Keratinocyte (primary cell): ENCODE data around the gene PYCR2. TPM values are rescaled to one million over a fixed set of nuclear protein-coding genes. Genes with fewer than 3 reads are reported as not detected.
A peak's percentile ranks its signal among the peaks of the same experiment; 100 is the strongest.

Experiments used
- DNase-seq: peaks from one replicate; pipeline ENCODE4 v3.0.0-alpha.2; 2011; ENCODE audit warnings: low read depth, missing footprints, low spot score
- FAIRE-seq: peaks from 2 replicates; lab custom pipeline; 2011; peaks lifted over from hg19 to GRCh38; lab: Jason Lieb, UNC
- H2AFZ ChIP-seq: 2 replicates; pipeline ENCODE4 v1.6.0; 2012; ENCODE audit warnings: low read length, control low read depth, inconsistent platforms; ENCODE audit not compliant: control insufficient read depth
- H3K27ac ChIP-seq: 2 replicates; pipeline ENCODE4 v1.5.1; 2011; ENCODE audit warnings: low read length; ENCODE audit not compliant: control insufficient read depth, insufficient read depth
- H3K27me3 ChIP-seq: 3 replicates; pipeline ENCODE4 v1.6.0; 2011; ENCODE audit warnings: low read length; ENCODE audit not compliant: control insufficient read depth, insufficient read depth; ENCODE audit errors: extremely low read depth
- H3K36me3 ChIP-seq, 2 experiments: 2 replicates in 1 of 2; 3 replicates in 1 of 2; pipeline ENCODE4 v1.5.1; 2011; ENCODE audit warnings: low read length in 2 of 2, mild to moderate bottlenecking in 1 of 2; ENCODE audit not compliant: control insufficient read depth in 2 of 2, insufficient read depth in 2 of 2; ENCODE audit errors: extremely low read depth in 1 of 2
- H3K4me1 ChIP-seq: 3 replicates; pipeline ENCODE4 v1.5.1; 2011; ENCODE audit warnings: low read length; ENCODE audit not compliant: control insufficient read depth, insufficient read depth; ENCODE audit errors: extremely low read depth
- H3K4me2 ChIP-seq: 3 replicates; pipeline ENCODE4 v1.6.0; 2011; ENCODE audit warnings: low read depth, low read length; ENCODE audit not compliant: control insufficient read depth, insufficient read depth; ENCODE audit errors: extremely low read depth
- H3K4me3 ChIP-seq, 3 experiments: fragments of 200-600 bp in 1 of 3; sonication (generic) in 1 of 3; 2 replicates in 2 of 3; 3 replicates in 1 of 3; pipeline ENCODE4 v1.5.1; 2011 to 2016; ENCODE audit warnings: low read length in 3 of 3, mild to moderate bottlenecking in 3 of 3, control low read depth in 2 of 3, inconsistent platforms in 1 of 3, low read depth in 1 of 3, mixed read lengths in 1 of 3, mixed run types in 1 of 3, moderate library complexity in 1 of 3; ENCODE audit not compliant: control insufficient read depth in 2 of 3, insufficient read depth in 2 of 3; ENCODE audit errors: extremely low read depth in 1 of 3
- H3K79me2 ChIP-seq: 2 replicates; pipeline ENCODE4 v1.6.0; 2012; ENCODE audit warnings: low read length; ENCODE audit not compliant: control insufficient read depth, insufficient read depth
- H3K9ac ChIP-seq: 3 replicates; pipeline ENCODE4 v1.6.0; 2011; ENCODE audit warnings: low read length; ENCODE audit not compliant: control insufficient read depth, insufficient read depth; ENCODE audit errors: extremely low read depth
- H3K9me1 ChIP-seq: 3 replicates; pipeline ENCODE4 v1.6.0; 2011; ENCODE audit warnings: low read length; ENCODE audit not compliant: control insufficient read depth, insufficient read depth; ENCODE audit errors: extremely low read depth
- H3K9me3 ChIP-seq: 2 replicates; pipeline ENCODE4 v1.5.1; 2012; ENCODE audit warnings: low read depth, low read length; ENCODE audit not compliant: control insufficient read depth
- H4K20me1 ChIP-seq: 3 replicates; pipeline ENCODE4 v1.6.0; 2011; ENCODE audit warnings: low read length; ENCODE audit not compliant: control insufficient read depth, insufficient read depth; ENCODE audit errors: extremely low read depth
- EZH2 ChIP-seq: IDR thresholded peaks from one replicate; pipeline ENCODE4 v1.6.1; 2012; ENCODE audit warnings: inconsistent platforms, mild to moderate bottlenecking, low read length, moderate library complexity
- dilution Hi-C: fragments of 300-500 bp; cut with MboI; formaldehyde crosslinking; loops from one replicate; pipeline ENCODE4 v1.7.0; 2020; ENCODE audit warnings: low sequenced_read_pairs; ENCODE audit not compliant: extremely low pct_ligation_motif_present
- polyA plus RNA-seq, 5 experiments: library from polyadenylated mRNA; depleted of rRNA in 3 of 5; stranded (reverse) in 3 of 5; stranded (forward) in 1 of 5; unstranded in 1 of 5; fragments of >200 nt; gene quantifications; 1 replicate in 1 of 5; 2 replicates in 3 of 5; 3 replicates in 1 of 5; pipeline versions ENCODE4 v1.2.1 to v1.2.3, GENCODE V29; 2011 to 2012; ENCODE audit warnings: missing spikeins in 2 of 5, low read depth in 1 of 5, low replicate concordance in 1 of 5
- TF ChIP-seq, protein P1 (sequence below), 3 experiments: IDR thresholded peaks in 1 of 3; conservative IDR thresholded peaks in 1 of 3; optimal IDR thresholded peaks in 1 of 3; 2 replicates in 2 of 3; 3 replicates in 1 of 3; pipeline versions ENCODE3 to v1.5.1; 2011; ENCODE audit warnings: low read length in 3 of 3, mild to moderate bottlenecking in 3 of 3, moderate library complexity in 2 of 3, control low read depth in 1 of 3, inconsistent platforms in 1 of 3; ENCODE audit not compliant: insufficient read depth in 2 of 3; ENCODE audit errors: extremely low read depth in 1 of 3

The PYCR2 gene
- polyA plus RNA-seq, 1 donor (not counting 4 experiments of a cell fraction or from before 2014, with no cell fraction given): 45.5 TPM

GRCh38 chr1:225919906-225920305 is 4.1 kb downstream of the PYCR2 start:
- Histone ChIP-seq H3K79me2 (peaks cover 11% of the 10 kb centered on the region), H3K4me1 (peaks cover 65% of the 10 kb centered on the region), H3K36me3 (peaks cover 4 to 22% of the 10 kb centered on the region in 2 experiments), H3K4me3 (no peak overlapping the region), H3K27ac (peak overlapping the region; percentile 73), H3K9me3 (no peaks in the 10 kb centered on the region), H4K20me1 (peaks cover 7% of the 10 kb centered on the region), H2AFZ (no peak overlapping the region), H3K9me1 (peaks cover 9% of the 10 kb centered on the region), H3K27me3 (no peaks in the 10 kb centered on the region), H3K4me2 (peak overlapping the region; percentile 50), H3K9ac (peak overlapping the region; percentile 60)
- TF ChIP-seq EZH2: no peak
- TF ChIP-seq, protein P1, sequence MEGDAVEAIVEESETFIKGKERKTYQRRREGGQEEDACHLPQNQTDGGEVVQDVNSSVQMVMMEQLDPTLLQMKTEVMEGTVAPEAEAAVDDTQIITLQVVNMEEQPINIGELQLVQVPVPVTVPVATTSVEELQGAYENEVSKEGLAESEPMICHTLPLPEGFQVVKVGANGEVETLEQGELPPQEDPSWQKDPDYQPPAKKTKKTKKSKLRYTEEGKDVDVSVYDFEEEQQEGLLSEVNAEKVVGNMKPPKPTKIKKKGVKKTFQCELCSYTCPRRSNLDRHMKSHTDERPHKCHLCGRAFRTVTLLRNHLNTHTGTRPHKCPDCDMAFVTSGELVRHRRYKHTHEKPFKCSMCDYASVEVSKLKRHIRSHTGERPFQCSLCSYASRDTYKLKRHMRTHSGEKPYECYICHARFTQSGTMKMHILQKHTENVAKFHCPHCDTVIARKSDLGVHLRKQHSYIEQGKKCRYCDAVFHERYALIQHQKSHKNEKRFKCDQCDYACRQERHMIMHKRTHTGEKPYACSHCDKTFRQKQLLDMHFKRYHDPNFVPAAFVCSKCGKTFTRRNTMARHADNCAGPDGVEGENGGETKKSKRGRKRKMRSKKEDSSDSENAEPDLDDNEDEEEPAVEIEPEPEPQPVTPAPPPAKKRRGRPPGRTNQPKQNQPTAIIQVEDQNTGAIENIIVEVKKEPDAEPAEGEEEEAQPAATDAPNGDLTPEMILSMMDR (optimal IDR thresholded peaks at IDR 0.05 in 1 of 3, IDR thresholded peaks at IDR 0.05 in 1 of 3, conservative IDR thresholded peaks at IDR 0.05 in 1 of 3; ENCODE audit: extremely low read depth in 1 of 3, insufficient read depth in 2 of 3, low read length in 3 of 3): no peak
- FAIRE-seq (peak; percentile 93), DNase-seq (peak; percentile 48)
- dilution Hi-C loops: no loop called here

GRCh38 chr1:225918280-225918679 is 5.8 kb downstream of the PYCR2 start:
- H3K79me2 ChIP-seq: peaks cover 6% of the 10 kb centered on the region
- H3K4me2 ChIP-seq: no peak overlapping the region
- peaks cover 65% of the 10 kb centered on the region for H3K4me1 ChIP-seq
- peaks cover 6 to 22% of the 10 kb centered on the region in 2 experiments for H3K36me3 ChIP-seq
- DNase-seq: no peak
- H3K27me3 ChIP-seq: no peaks in the 10 kb centered on the region
- H3K27ac ChIP-seq: no peak overlapping the region
- TF ChIP-seq EZH2: no peak
- TF ChIP-seq, protein P1 (optimal IDR thresholded peaks at IDR 0.05 in 1 of 3, IDR thresholded peaks at IDR 0.05 in 1 of 3, conservative IDR thresholded peaks at IDR 0.05 in 1 of 3; ENCODE audit: extremely low read depth in 1 of 3, insufficient read depth in 2 of 3, low read length in 3 of 3): no peak
- no peak overlapping the region for H3K9ac ChIP-seq
- no peak for FAIRE-seq
- no peak overlapping the region for H3K4me3 ChIP-seq
- dilution Hi-C loops: no loop called here
- no peak overlapping the region for H2AFZ ChIP-seq
- no peaks in the 10 kb centered on the region for H3K9me3 ChIP-seq
- peaks cover 9% of the 10 kb centered on the region for H3K9me1 ChIP-seq
- peaks cover 7% of the 10 kb centered on the region for H4K20me1 ChIP-seq
